ENCODE measurements around the gene AGRP.

AGRP gene

DNA sequence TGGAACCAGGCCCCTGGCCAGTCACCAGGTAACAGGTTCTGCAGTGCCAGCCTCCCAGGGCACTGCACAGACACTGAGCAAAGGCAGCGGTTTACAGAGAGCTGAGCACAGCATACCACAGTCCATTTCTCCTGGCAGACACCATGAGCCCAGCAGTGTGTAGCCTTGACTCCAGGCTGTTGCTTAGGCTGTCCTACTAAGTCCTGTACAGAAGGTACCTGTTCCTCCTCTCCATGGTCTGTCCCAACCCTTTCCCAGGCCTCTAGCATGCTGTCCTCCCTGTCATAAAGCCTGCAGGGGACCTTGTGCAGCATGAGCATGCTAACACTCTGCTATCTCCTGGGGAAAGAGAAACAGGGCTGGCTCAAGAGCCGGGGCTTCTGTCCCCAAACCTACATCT lies 22.4 kb downstream of the AGRP start:
- no peaks in the 10 kb centered on the region for H3F3A ChIP-seq (ENCODE audit: low read depth)
- H3K9ac ChIP-seq (ENCODE audit: low read depth, low read length, poor library complexity, severe bottlenecking) = no peak overlapping the region
- peaks cover 9% of the 10 kb centered on the region; the same call in 1 of the 2 replicates for H3K79me2 ChIP-seq (ENCODE audit: insufficient read depth, low read length)
- no peaks in the 10 kb centered on the region for H3K36me3 ChIP-seq (ENCODE audit: insufficient read depth, low read length)
- peaks cover 5% of the 10 kb centered on the region for H3K4me1 ChIP-seq (ENCODE audit: insufficient read depth, low read length, poor library complexity, severe bottlenecking)
- H3K4me2 ChIP-seq (ENCODE audit: low read depth, low read length, poor library complexity, severe bottlenecking) = no peak overlapping the region
- no peaks in the 10 kb centered on the region for H3K9me2 ChIP-seq (replicated peaks; ENCODE audit: low read depth, low read length)
- no peaks in the 10 kb centered on the region for H4K20me1 ChIP-seq (ENCODE audit: insufficient read depth, low read length, poor library complexity, severe bottlenecking)
- H3K9me3 ChIP-seq (ENCODE audit: insufficient read depth, low read depth, low read length) = no peaks in the 10 kb centered on the region
- H3K27me3 ChIP-seq (ENCODE audit: insufficient read depth, low read length, poor library complexity, severe bottlenecking) = no peaks in the 10 kb centered on the region
- no peak overlapping the region for H2AFZ ChIP-seq (ENCODE audit: low read length)
- TF ChIP-seq, protein P1, sequence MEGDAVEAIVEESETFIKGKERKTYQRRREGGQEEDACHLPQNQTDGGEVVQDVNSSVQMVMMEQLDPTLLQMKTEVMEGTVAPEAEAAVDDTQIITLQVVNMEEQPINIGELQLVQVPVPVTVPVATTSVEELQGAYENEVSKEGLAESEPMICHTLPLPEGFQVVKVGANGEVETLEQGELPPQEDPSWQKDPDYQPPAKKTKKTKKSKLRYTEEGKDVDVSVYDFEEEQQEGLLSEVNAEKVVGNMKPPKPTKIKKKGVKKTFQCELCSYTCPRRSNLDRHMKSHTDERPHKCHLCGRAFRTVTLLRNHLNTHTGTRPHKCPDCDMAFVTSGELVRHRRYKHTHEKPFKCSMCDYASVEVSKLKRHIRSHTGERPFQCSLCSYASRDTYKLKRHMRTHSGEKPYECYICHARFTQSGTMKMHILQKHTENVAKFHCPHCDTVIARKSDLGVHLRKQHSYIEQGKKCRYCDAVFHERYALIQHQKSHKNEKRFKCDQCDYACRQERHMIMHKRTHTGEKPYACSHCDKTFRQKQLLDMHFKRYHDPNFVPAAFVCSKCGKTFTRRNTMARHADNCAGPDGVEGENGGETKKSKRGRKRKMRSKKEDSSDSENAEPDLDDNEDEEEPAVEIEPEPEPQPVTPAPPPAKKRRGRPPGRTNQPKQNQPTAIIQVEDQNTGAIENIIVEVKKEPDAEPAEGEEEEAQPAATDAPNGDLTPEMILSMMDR (conservative IDR thresholded peaks at IDR 0.05; ENCODE audit: low read length) = no peak
- no peak for TF ChIP-seq EZH2phosphoT487 (IDR thresholded peaks at IDR 0.05; ENCODE audit: borderline replicate concordance)
- no peak overlapping the region for H3K4me3 ChIP-seq (ENCODE audit: low read length, poor library complexity, severe bottlenecking)

DNA sequence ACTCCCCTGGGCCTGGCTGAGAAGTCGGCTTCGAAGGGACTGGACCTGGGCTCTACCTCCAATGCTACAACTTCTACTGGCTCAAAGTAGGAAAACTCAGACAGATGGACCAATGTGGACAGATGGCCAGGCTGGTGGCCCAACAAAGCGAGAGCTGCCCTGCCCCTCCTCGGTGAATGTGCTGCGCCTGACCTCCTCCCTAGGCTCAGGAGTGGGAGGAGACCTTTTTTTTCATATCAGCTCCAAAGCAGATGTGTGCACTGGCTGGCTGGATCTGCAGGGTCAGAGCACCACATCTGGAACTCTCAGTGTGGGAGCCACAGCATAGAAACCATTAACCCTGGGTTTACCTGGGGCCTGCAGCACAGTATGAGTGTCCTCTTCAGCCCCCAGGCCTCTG lies 23.2 kb downstream of the AGRP start:
- H3K79me2 ChIP-seq (ENCODE audit: insufficient read depth, low read length) = peaks cover 4% of the 10 kb centered on the region; the same call in 1 of the 2 replicates
- H4K20me1 ChIP-seq (ENCODE audit: insufficient read depth, low read length, poor library complexity, severe bottlenecking) = no peaks in the 10 kb centered on the region
- H2AFZ ChIP-seq (ENCODE audit: low read length) = no peak overlapping the region
- H3K9me2 ChIP-seq (replicated peaks; ENCODE audit: low read depth, low read length) = no peaks in the 10 kb centered on the region
- H3K4me3 ChIP-seq (ENCODE audit: low read length, poor library complexity, severe bottlenecking) = no peak overlapping the region
- H3K4me2 ChIP-seq (ENCODE audit: low read depth, low read length, poor library complexity, severe bottlenecking) = no peak overlapping the region
- no peak for TF ChIP-seq EZH2phosphoT487 (IDR thresholded peaks at IDR 0.05; ENCODE audit: borderline replicate concordance)
- TF ChIP-seq, protein P1 (conservative IDR thresholded peaks at IDR 0.05; ENCODE audit: low read length) = no peak
- H3K36me3 ChIP-seq (ENCODE audit: insufficient read depth, low read length) = no peaks in the 10 kb centered on the region
- H3F3A ChIP-seq (ENCODE audit: low read depth) = no peaks in the 10 kb centered on the region
- no peak overlapping the region for H3K9ac ChIP-seq (ENCODE audit: low read depth, low read length, poor library complexity, severe bottlenecking)
- H3K4me1 ChIP-seq (ENCODE audit: insufficient read depth, low read length, poor library complexity, severe bottlenecking) = no peaks in the 10 kb centered on the region
- no peaks in the 10 kb centered on the region for H3K9me3 ChIP-seq (ENCODE audit: insufficient read depth, low read depth, low read length)
- H3K27me3 ChIP-seq (ENCODE audit: insufficient read depth, low read length, poor library complexity, severe bottlenecking) = no peaks in the 10 kb centered on the region

DNA sequence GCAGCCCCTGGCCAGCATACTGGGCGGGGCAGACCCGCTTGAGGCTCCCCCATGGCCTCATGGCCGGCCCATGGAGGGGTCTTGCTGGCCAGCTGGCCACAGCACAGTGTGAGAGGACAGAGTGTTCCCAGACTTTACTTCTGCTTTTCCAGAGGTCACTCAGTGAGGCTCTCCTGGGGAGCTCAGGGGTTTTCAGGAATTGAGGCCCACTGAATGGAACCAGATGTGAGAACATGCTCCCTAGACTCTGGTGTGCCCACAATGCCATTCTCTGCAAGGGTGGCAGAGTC lies 23.5 kb downstream of the AGRP start:
- TF ChIP-seq EZH2phosphoT487 (IDR thresholded peaks at IDR 0.05; ENCODE audit: borderline replicate concordance) = no peak
- TF ChIP-seq, protein P1 (conservative IDR thresholded peaks at IDR 0.05; ENCODE audit: low read length) = no peak
- no peaks in the 10 kb centered on the region for H3K9me3 ChIP-seq (ENCODE audit: insufficient read depth, low read depth, low read length)
- H3K27me3 ChIP-seq (ENCODE audit: insufficient read depth, low read length, poor library complexity, severe bottlenecking) = no peaks in the 10 kb centered on the region
- no peak overlapping the region for H3K4me3 ChIP-seq (ENCODE audit: low read length, poor library complexity, severe bottlenecking)
- no peaks in the 10 kb centered on the region for H3K36me3 ChIP-seq (ENCODE audit: insufficient read depth, low read length)
- H4K20me1 ChIP-seq (ENCODE audit: insufficient read depth, low read length, poor library complexity, severe bottlenecking) = no peaks in the 10 kb centered on the region
- H3K4me1 ChIP-seq (ENCODE audit: insufficient read depth, low read length, poor library complexity, severe bottlenecking) = no peaks in the 10 kb centered on the region
- no peaks in the 10 kb centered on the region for H3F3A ChIP-seq (ENCODE audit: low read depth)
- peaks cover under 1% of the 10 kb centered on the region; the same call in 1 of the 2 replicates for H3K79me2 ChIP-seq (ENCODE audit: insufficient read depth, low read length)
- H3K9me2 ChIP-seq (replicated peaks; ENCODE audit: low read depth, low read length) = no peaks in the 10 kb centered on the region
- no peak overlapping the region for H2AFZ ChIP-seq (ENCODE audit: low read length)
- no peak overlapping the region for H3K4me2 ChIP-seq (ENCODE audit: low read depth, low read length, poor library complexity, severe bottlenecking)
- no peak overlapping the region for H3K9ac ChIP-seq (ENCODE audit: low read depth, low read length, poor library complexity, severe bottlenecking)
